MM.1S (cell line): ENCODE measurements around the gene GATAD2A.
"Not testable (repeated sequence)": the region's sequence is repeated elsewhere in the genome, so short reads cannot be mapped to it uniquely, and the experiment has no call there.

ENCODE experiments used
- DNase-seq: peaks from one replicate; pipeline ENCODE4 v3.0.0-alpha.2; 2015
- H2AFZ ChIP-seq: fragments of 300-600 bp; sonication (generic); 2 replicates; pipeline ENCODE4 v1.6.0; 2016; ENCODE audit warnings: antibody characterized with exemption, low read length
- H3F3A ChIP-seq: fragments of 300-600 bp; sonication (generic); 2 replicates; pipeline ENCODE4 v1.6.1; 2016; ENCODE audit warnings: mild to moderate bottlenecking, antibody characterized with exemption, low read length, moderate library complexity, mixed read lengths; ENCODE audit not compliant: insufficient read depth
- H3K27ac ChIP-seq: fragments of 300-600 bp; sonication (generic); 2 replicates; pipeline ENCODE4 v1.5.1; 2016; ENCODE audit warnings: mild to moderate bottlenecking, low read length
- H3K27me3 ChIP-seq: fragments of 300-600 bp; sonication (generic); replicated peaks from 2 replicates; pipeline ENCODE4 v1.6.0; 2016; ENCODE audit warnings: low read length; ENCODE audit not compliant: insufficient read depth
- H3K36me3 ChIP-seq: fragments of 300-600 bp; sonication (generic); replicated peaks from 2 replicates; pipeline ENCODE4 v1.6.1; 2016; ENCODE audit warnings: mild to moderate bottlenecking, low read length, mixed read lengths; ENCODE audit not compliant: insufficient read depth
- H3K4me1 ChIP-seq: fragments of 300-600 bp; sonication (generic); 2 replicates; pipeline ENCODE4 v1.6.1; 2016; ENCODE audit warnings: low read length, mixed read lengths
- H3K4me2 ChIP-seq: fragments of 300-600 bp; sonication (generic); 2 replicates; pipeline ENCODE4 v1.6.0; 2016; ENCODE audit warnings: low read depth, low read length
- H3K4me3 ChIP-seq: fragments of 300-600 bp; sonication (generic); 2 replicates; pipeline ENCODE4 v1.5.1; 2016; ENCODE audit warnings: low read length, mixed read lengths
- H3K79me2 ChIP-seq: fragments of 300-600 bp; sonication (generic); 2 replicates; pipeline ENCODE4 v1.6.1; 2016; ENCODE audit warnings: mixed run types, low read length, mixed read lengths
- H3K9ac ChIP-seq: fragments of 300-600 bp; sonication (generic); 2 replicates; pipeline ENCODE4 v1.6.1; 2016; ENCODE audit warnings: low read length, mixed read lengths
- H3K9me2 ChIP-seq: fragments of 300-600 bp; sonication (generic); replicated peaks from 2 replicates; pipeline ENCODE4 v1.6.1; 2016; ENCODE audit warnings: mild to moderate bottlenecking, low read length, mixed read lengths; ENCODE audit not compliant: insufficient read depth
- H3K9me3 ChIP-seq: fragments of 300-600 bp; sonication (generic); replicated peaks from 2 replicates; pipeline ENCODE4 v1.6.1; 2016; ENCODE audit warnings: mild to moderate bottlenecking, low read length, mixed read lengths; ENCODE audit not compliant: insufficient read depth
- H4K20me1 ChIP-seq: fragments of 300-600 bp; sonication (generic); 2 replicates; pipeline ENCODE4 v1.6.1; 2016; ENCODE audit warnings: mild to moderate bottlenecking, low read length, moderate library complexity, mixed read lengths; ENCODE audit not compliant: insufficient read depth
- EZH2 ChIP-seq: fragments of 300-600 bp; sonication (generic); optimal IDR thresholded peaks from 2 replicates; pipeline ENCODE3; 2017; ENCODE audit warnings: low read depth, mild to moderate bottlenecking, antibody characterized with exemption, low read length, mixed read lengths
- EZH2phosphoT487 ChIP-seq: fragments of 300-600 bp; sonication (generic); IDR thresholded peaks from 2 replicates; pipeline ENCODE4 v1.6.1; 2018; ENCODE audit warnings: antibody characterized with exemption, low read length
- TF ChIP-seq, protein P1 (sequence below): fragments of 300-600 bp; sonication (generic); IDR thresholded peaks from 2 replicates; pipeline ENCODE4 v1.5.1; 2016; ENCODE audit warnings: antibody characterized with exemption, low read length, mixed read lengths

GATAD2A gene

DNA sequence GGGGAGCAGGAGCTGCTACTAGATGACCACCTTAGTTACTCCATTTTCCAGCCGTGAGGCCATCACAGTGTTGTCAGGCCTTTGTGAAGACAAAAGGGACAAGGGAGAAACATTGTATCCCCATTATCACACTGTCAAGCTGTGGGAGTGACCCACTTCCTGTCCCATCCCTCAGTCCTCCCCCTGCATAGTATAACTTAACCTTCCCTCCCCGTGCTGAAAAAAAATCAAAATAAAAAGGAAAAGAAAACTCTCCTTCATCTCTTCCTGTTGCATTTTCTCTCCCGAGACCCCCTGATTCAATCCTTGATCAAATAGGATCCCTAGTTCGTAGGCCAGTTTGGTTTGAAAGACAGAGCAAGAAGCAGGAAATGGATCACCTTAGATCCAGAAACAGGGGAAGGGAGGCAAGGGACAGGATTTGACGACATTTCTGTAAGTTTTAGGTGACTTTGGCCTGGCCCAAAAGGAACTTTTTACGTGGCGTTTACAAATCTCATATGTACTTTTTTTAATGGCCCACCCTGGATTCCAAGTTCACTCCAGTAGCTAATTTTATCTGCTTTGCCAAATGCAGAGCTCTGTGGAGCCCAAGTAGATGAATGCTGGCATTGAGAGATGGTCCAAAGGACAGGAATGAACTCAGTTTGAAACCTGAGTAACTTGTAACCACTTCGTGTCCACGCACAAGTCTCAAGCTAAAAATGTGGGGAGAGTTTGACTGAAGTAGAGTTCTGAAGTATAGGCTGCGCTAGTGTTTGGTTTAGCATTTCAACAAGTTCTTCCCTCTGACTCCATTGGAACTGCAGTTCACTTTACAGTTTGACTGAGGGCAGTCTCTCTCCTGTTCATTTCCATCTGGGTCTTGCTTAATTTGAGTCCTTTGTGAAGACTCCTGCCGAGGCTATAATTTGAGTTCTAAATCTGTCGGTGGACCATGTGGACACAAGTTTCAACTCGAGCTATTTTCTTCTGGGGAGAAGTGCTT is 16.6 kb upstream of the GATAD2A start:
- no peak for TF ChIP-seq EZH2
- TF ChIP-seq, protein P1, sequence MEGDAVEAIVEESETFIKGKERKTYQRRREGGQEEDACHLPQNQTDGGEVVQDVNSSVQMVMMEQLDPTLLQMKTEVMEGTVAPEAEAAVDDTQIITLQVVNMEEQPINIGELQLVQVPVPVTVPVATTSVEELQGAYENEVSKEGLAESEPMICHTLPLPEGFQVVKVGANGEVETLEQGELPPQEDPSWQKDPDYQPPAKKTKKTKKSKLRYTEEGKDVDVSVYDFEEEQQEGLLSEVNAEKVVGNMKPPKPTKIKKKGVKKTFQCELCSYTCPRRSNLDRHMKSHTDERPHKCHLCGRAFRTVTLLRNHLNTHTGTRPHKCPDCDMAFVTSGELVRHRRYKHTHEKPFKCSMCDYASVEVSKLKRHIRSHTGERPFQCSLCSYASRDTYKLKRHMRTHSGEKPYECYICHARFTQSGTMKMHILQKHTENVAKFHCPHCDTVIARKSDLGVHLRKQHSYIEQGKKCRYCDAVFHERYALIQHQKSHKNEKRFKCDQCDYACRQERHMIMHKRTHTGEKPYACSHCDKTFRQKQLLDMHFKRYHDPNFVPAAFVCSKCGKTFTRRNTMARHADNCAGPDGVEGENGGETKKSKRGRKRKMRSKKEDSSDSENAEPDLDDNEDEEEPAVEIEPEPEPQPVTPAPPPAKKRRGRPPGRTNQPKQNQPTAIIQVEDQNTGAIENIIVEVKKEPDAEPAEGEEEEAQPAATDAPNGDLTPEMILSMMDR: no peak
- TF ChIP-seq EZH2phosphoT487: no peak
- no peak for DNase-seq
- Histone ChIP-seq H3K27ac (no peak overlapping the region), H3K4me2 (no peak overlapping the region), H3K27me3 (no peaks in the 10 kb centered on the region), H3K9me2 (no peaks in the 10 kb centered on the region), H3K79me2 (peaks cover 63% of the 10 kb centered on the region), H3K9ac (no peak overlapping the region), H3F3A (no peaks in the 10 kb centered on the region), H3K9me3 (no peaks in the 10 kb centered on the region), H2AFZ (no peak overlapping the region), H3K4me3 (no peak overlapping the region), H3K36me3 (no peaks in the 10 kb centered on the region), H3K4me1 (0 out of 2 replicates have a peak, but pooled peaks cover 6% of the 10 kb centered on the region), H4K20me1 (no peaks in the 10 kb centered on the region)

DNA sequence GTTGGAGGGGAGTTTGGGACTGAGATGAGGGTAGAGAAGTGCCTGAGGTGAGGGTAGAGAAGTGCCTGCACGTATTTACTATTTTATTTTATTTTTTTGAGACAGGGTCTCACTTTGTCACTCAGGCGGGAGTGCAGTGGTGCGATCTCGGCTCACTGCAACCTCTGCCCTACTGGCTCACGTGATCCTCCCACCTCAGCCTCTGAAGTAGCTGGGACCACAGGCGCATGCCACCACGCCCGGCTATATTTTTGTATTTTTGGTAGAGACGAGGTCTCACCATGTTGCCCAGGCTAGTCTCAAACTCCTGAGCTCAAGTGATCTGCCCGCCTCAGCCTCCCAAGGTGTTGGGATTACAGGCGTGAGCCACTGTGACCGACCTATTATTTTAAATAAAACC is 15.8 kb upstream of the GATAD2A start:
- not testable (repeated sequence) for H2AFZ ChIP-seq, H3F3A ChIP-seq, H3K9me3 ChIP-seq, H3K27ac ChIP-seq, H3K9me2 ChIP-seq, H3K27me3 ChIP-seq, H3K4me2 ChIP-seq, H4K20me1 ChIP-seq, H3K4me1 ChIP-seq, H3K4me3 ChIP-seq, DNase-seq, H3K36me3 ChIP-seq, H3K9ac ChIP-seq
- H3K79me2 ChIP-seq: peaks cover 71% of the 10 kb centered on the region

DNA sequence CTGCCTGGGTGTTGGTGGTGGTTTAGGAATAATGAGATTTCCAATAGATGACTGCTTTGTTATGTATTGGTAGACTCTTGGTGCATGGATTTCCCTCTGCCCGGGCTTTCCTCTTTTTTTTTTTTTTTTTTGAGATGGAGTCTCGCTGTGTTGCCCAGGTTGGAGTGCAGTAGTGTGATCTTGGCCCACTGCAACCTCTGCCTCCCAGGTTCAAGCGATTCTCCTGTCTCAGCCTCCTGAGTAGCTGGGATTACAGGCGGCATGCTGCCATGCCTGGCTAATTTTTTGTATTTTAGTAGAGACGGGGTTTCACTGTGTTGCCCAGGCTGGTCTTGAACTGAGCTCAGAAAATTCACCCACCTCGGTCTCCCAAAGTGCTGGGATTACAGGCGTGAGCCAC is 11.1 kb upstream of the GATAD2A start:
- DNase-seq, H4K20me1 ChIP-seq, H3F3A ChIP-seq, H3K9me3 ChIP-seq, H2AFZ ChIP-seq, H3K27ac ChIP-seq, H3K4me1 ChIP-seq, H3K4me2 ChIP-seq, H3K4me3 ChIP-seq, H3K36me3 ChIP-seq, H3K9me2 ChIP-seq, H3K27me3 ChIP-seq, H3K9ac ChIP-seq: not testable (repeated sequence)
- H3K79me2 ChIP-seq: peaks cover 59% of the 10 kb centered on the region

DNA sequence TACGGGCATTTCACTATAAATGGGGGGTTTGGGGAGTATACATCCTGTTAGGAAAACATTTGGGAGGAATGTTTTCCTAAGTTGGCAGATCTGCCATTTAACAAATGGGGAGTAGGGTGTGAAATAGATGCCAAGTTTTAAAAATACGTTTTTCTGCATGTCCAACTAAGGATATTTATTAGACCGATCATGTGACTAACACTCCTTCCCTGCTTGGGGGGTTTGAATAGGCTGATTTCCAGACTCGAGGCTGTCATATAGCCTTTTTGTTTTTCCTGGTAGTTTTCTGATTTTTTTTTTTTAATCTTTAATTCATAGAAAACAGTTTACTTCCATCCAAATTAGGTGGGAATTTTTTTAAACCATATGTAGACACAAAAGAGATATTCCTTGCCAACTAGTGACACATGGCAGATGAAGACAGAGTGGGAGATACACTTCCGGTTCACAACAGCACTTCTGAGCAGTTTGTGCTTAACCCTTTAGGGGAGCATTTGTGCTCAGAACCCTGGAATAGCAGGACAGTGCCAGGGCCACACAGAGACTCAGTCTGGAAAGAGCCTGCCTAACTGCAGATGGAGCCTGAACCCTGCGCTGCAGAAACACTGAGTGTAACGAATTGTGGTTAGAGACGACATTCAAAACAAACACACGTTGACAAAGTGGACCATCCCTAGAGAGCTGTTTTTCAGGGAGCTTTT is 5.6 kb upstream of the GATAD2A start:
- H3F3A ChIP-seq: peaks cover 3% of the 10 kb centered on the region; the same call in 1 of the 2 replicates
- no peak overlapping the region for H3K9ac ChIP-seq
- H3K4me3 ChIP-seq: no peak overlapping the region
- TF ChIP-seq, protein P1: no peak
- TF ChIP-seq EZH2phosphoT487 (no peak), EZH2 (no peak)
- H3K36me3 ChIP-seq: no peaks in the 10 kb centered on the region
- H3K9me2 ChIP-seq: no peaks in the 10 kb centered on the region
- peaks cover 5% of the 10 kb centered on the region for H3K4me1 ChIP-seq
- H3K79me2 ChIP-seq: peaks cover 31% of the 10 kb centered on the region
- no peaks in the 10 kb centered on the region for H3K27me3 ChIP-seq
- no peak overlapping the region for H2AFZ ChIP-seq
- H4K20me1 ChIP-seq: no peaks in the 10 kb centered on the region
- H3K9me3 ChIP-seq: no peaks in the 10 kb centered on the region
- no peak overlapping the region for H3K27ac ChIP-seq
- no peak for DNase-seq
- no peak overlapping the region for H3K4me2 ChIP-seq
